HPDE6-E6E7 (cell line): Measurements from ENCODE around the gene CRACR2B.

ENCODE experiments used
- DNase-seq: peaks from one replicate; pipeline ENCODE4 v3.0.0; 2011; ENCODE audit warnings: missing footprints; ENCODE audit errors: extremely low spot score

Gene CRACR2B

GRCh38 chr11:853682-854448, 26.1 kb downstream of the CRACR2B start:
- DNase-seq, result no peak

- no peak for DNase-seq
These were observed 27.0 kb downstream of the CRACR2B start for GRCh38 chr11:854601-855329.

GRCh38 chr11:855330-855674, 27.6 kb downstream of the CRACR2B start:
- DNase-seq, result no peak

- no peak for DNase-seq
These were observed 28.1 kb downstream of the CRACR2B start for GRCh38 chr11:855796-856195.

- no peak for DNase-seq
These were observed 28.7 kb downstream of the CRACR2B start for GRCh38 chr11:856397-856796.

- DNase-seq, result no peak
These were observed 30.5 kb downstream of the CRACR2B start for GRCh38 chr11:858053-858761.

GRCh38 chr11:858762-859339, 31.1 kb downstream of the CRACR2B start:
- no peak for DNase-seq

- no peak for DNase-seq
These were observed 31.8 kb downstream of the CRACR2B start for GRCh38 chr11:859394-860131.

- DNase-seq, result no peak
These were observed 32.8 kb downstream of the CRACR2B start for GRCh38 chr11:860234-861104.

GRCh38 chr11:861105-861479, 33.4 kb downstream of the CRACR2B start:
- no peak for DNase-seq

GRCh38 chr11:862081-862661, 34.5 kb downstream of the CRACR2B start:
- no peak for DNase-seq

- no peak for DNase-seq
These were observed 34.9 kb downstream of the CRACR2B start for GRCh38 chr11:862696-863022.

GRCh38 chr11:863023-863909, 35.5 kb downstream of the CRACR2B start:
- no peak for DNase-seq

GRCh38 chr11:863910-864827, 36.5 kb downstream of the CRACR2B start:
- DNase-seq, result no peak

- no peak for DNase-seq
These were observed 37.2 kb downstream of the CRACR2B start for GRCh38 chr11:864898-865297.

GRCh38 chr11:865462-866430, 38.0 kb downstream of the CRACR2B start:
- DNase-seq, result no peak

- DNase-seq, result no peak
These were observed 38.8 kb downstream of the CRACR2B start for GRCh38 chr11:866481-866880.
